Erythroblast (primary cell): ENCODE data around the gene ATF5.

Source experiments
- DNase-seq, 2 experiments: peaks; one replicate each; lab custom pipeline; 2025; lab: John Stamatoyannopoulos, UW
- GATA1 ChIP-seq: IDR thresholded peaks from 2 replicates; pipeline ENCODE4 v1.6.1; 2011; ENCODE audit warnings: low read depth, mild to moderate bottlenecking, control low read depth, low read length, moderate library complexity
- POLR2A ChIP-seq: IDR thresholded peaks from 2 replicates; pipeline ENCODE4 v1.6.1; 2011; ENCODE audit warnings: mild to moderate bottlenecking, low read length

The ATF5 gene, protein sequence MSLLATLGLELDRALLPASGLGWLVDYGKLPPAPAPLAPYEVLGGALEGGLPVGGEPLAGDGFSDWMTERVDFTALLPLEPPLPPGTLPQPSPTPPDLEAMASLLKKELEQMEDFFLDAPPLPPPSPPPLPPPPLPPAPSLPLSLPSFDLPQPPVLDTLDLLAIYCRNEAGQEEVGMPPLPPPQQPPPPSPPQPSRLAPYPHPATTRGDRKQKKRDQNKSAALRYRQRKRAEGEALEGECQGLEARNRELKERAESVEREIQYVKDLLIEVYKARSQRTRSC

GRCh38 chr19:49929121-49929610 lies at the start of gene ATF5, which contains the start of gene NUP62:
TSS of gene ATF5 (plus strand) at chr19:49929205. CDS start at chr19:49930851, 1,646 bp downstream.
TSS of gene NUP62 (minus strand) at chr19:49929504. CDS start at chr19:49909807, 19,697 bp downstream.
- TF ChIP-seq GATA1 (no peak), POLR2A (peak; percentile 86)
- DNase-seq: peak; percentile 93 to 95

DNA sequence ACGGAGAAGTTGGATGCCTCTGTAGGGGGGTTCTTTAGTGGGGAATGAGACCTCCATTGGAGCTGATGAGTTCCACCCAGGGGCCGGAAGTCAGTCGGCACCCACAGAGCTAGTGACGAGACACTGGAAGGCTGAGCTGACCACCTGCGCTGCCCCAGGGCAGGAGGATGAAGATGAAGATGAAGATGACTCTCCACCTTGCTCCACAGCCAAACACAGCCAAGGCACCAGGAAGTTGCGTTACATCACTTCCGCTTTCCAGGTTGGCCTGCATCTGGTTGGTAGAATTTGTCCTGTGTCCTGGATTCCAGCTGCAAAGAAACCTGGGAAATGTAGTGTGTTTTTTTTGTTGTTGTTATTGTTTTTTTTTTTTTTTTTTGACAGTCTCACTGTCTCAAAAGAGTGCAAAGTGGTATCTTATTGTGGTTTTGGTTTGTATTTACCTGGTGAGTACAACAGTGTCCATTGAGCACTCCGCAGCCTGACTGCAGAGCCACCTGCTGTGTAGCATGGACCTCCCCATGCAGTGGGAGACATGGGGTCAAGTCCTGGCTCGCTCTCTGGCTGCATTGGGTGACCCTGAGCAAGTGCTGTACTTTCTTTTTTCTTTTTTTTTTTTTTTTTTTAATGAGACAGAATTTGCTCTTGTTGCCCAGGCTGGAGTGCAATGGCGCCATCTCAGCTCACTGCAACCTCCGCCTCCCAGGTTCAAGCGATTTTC lies 49.6 kb upstream of the ATF5 start:
- no peak for DNase-seq
- TF ChIP-seq POLR2A (no peak), GATA1 (no peak)

GRCh38 chr19:49880162-49880869 lies 48.7 kb upstream of the ATF5 start:
- no peak for DNase-seq
- TF ChIP-seq GATA1 (no peak), POLR2A (no peak)

- no peak for DNase-seq
Observed at GRCh38 chr19:49881186-49881585, 47.8 kb upstream of the ATF5 start.

DNA sequence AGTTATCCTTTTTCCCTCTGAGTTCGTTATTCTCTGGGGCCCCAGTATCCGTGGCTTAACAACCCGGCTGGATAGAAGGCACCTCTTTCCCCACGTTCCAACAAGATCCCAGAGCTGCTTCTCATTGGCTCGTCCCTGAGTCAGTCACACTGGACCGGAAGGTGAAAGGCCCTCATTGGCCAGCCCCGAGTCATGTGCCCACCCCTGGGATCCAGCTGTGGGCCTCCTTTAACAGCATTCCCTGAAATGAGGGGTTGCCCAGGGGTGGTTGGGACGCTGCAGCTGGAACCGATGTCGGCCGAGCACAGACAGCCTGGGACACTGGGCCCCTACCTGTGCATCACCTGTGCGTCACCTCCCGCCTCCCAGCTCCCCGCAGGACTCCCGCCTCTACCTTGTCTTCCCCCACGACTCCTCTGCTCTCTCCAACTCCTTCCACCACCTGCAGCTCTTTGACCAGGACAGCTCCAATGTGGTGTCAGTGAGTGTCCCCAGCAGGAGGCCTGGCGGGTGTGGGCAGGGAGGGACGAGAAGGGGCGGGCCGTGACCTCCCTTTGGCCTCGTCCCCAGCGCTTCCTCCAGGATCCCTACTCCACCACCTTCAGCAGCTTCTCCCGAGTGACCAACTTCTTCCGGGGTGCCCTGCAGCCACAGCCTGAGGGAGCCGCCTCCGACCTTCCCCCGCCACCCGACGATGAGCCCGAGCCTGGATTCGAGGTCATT lies 47.2 kb upstream of the ATF5 start:
- no peak for DNase-seq
- TF ChIP-seq GATA1 (no peak), POLR2A (no peak)

More at GRCh38 chr19:49881186-49881585, 47.8 kb upstream of the ATF5 start:
- TF ChIP-seq GATA1 (no peak), POLR2A (no peak)

GRCh38 chr19:49882643-49883042 lies 46.4 kb upstream of the ATF5 start:
- no peak for DNase-seq
- TF ChIP-seq GATA1 (no peak), POLR2A (no peak)

GRCh38 chr19:49883094-49883493 lies 45.9 kb upstream of the ATF5 start:
- TF ChIP-seq POLR2A: no peak
- TF ChIP-seq GATA1: no peak

DNA sequence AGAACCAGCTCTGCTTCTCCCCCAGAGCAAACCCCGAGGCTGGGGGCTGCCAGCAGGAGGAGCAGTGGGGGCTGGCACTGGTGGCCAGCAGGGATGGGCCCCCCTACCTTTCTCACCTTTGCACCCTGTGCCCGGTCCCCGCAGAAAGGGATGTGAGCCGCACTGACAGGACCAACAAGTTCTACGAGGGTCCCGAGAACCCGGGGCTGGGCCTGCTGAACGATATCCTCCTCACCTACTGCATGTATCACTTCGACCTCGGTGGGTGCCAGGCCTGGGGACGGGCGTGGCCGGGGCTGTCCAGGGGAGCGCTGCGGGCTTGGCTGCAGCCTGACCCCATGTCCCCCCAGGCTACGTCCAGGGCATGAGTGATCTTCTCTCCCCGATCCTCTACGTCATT lies 44.9 kb upstream of the ATF5 start:
- DNase-seq: no peak
- no peak for TF ChIP-seq POLR2A
- no peak for TF ChIP-seq GATA1

More at GRCh38 chr19:49883094-49883493, 45.9 kb upstream of the ATF5 start:
- DNase-seq: no peak

DNA sequence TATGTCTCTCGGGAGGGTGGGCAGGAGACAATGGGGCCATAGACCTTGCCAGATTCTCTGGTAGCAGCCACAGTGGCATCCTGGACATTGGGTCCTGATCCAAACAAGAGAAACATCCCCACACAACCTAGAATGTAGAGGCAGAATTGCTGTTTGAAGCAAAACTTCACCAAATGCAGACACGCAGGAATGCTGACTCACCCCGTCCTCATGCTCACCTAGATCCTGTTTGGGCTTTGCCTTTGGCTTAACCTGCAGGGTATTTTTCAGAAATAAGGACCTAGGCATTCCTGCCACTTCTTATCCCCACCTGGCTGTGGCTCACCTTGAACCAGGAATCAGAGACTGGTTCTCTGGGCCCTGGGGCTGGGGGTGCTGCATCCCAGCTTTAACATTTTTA lies 44.2 kb upstream of the ATF5 start:
- no peak for TF ChIP-seq GATA1
- no peak for DNase-seq

- no peak for TF ChIP-seq POLR2A
- TF ChIP-seq GATA1: no peak
- no peak for DNase-seq
Observed at GRCh38 chr19:49887037-49887664, 41.9 kb upstream of the ATF5 start.

DNA sequence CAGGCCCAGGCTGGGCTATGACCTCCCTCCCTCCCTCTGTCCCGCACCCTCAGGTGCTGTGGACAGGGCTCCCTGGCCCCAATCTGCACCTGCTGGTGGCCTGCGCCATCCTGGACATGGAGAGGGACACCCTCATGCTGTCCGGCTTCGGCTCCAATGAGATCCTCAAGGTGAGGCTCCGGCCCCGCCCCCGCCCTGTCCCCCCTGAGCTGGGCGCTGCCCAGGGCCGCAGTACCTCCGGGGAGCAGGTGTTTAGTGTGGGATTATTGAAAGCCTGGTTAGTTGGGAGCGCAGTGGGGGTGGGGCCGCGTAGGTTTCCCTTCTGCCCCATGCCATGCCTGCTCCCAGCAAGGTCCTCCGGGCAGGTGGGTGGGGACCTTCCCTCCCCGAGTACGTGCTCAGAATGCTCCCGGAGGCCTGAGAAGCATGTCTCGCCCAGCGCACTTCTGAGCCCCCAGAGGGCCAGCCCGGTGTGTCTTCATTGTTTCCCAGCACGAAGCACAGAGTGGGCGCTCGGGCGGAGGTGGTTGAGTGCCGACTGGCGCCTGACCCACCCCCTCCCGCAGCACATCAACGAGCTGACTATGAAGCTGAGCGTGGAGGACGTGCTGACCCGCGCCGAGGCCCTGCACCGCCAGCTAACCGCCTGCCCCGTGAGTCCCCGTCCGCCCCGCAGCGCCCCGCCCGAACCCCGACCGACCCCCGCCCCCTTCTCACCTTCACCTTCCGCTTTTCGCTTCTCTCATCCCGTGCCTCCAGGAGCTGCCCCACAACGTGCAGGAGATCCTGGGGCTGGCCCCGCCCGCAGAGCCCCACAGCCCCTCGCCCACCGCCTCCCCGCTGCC lies 41.1 kb upstream of the ATF5 start:
- TF ChIP-seq POLR2A (no peak), GATA1 (no peak)
- no peak for DNase-seq

DNA sequence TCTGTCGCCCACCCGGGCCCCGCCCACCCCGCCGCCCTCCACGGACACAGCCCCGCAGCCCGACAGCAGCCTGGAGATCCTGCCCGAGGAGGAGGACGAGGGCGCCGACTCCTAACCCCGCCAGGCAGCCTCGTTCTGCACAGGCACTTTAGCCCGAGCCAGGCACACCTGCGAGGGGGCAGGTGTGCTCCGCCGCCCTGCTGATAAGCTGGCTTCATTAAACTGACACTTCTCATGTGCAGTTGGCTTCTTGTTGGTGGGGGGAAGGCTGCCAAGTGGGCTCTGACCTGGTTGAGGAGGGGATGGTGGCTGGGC lies 40.5 kb upstream of the ATF5 start:
- TF ChIP-seq POLR2A (no peak), GATA1 (no peak)

More for the DNA sequence above, 40.5 kb upstream of the ATF5 start:
- DNase-seq: no peak
